ENCODE results near the gene KIF23. TPM values are rescaled to one million over a fixed set of nuclear protein-coding genes. Genes with fewer than 3 reads are reported as not detected.

The KIF23 gene
- total RNA-seq, 2 donors from 2014 or later: 9.5 to 38.3 TPM

DNA sequence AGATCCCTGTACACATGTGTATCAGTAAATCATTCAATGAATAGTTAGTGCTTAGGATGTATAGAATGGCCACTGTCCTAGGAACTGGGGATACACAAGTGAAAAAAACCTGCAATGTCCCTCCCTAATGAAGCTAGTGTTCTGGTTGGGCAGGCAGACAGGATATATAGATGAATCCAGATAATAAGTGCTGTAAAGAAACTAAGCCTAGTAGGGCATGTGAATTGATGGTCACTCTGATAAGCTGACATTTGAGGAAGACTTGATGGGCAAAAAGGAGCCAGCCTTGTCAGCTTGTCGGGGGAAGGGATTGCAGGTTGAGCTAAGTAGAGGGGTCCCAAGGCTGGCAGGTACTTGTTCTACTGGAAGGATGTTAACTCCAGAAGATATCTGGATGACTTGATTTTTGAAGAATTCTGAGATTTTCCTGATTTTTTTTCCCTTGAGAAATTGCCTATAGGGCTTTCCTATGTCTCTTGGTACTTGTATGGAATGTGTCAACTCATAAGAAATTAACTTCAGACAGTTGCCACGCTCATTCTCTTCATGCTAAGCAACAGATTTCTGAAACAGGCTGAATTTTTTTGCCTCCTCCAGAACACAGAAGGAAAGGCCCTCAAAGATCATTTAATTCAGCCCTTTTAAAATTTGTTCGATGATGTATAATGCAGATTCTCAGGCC, 6.3 kb upstream of the KIF23 start:
- no peaks in the 10 kb centered on the region for H3K36me3 ChIP-seq
- no peaks in the 10 kb centered on the region for H3K9me3 ChIP-seq
- H3K4me1 ChIP-seq: no peaks in the 10 kb centered on the region
- H3K27ac ChIP-seq: no peak overlapping the region
- no peak overlapping the region for H3K9ac ChIP-seq (ENCODE audit: low read depth in 2 of 2, low read length in 2 of 2)
- H3K27me3 ChIP-seq: no peaks in the 10 kb centered on the region
- H3K4me3 ChIP-seq: no peak overlapping the region
- no peak for DNase-seq
- intact Hi-C loops (cut with DNase I): no loop called here
- TF ChIP-seq, protein P1, sequence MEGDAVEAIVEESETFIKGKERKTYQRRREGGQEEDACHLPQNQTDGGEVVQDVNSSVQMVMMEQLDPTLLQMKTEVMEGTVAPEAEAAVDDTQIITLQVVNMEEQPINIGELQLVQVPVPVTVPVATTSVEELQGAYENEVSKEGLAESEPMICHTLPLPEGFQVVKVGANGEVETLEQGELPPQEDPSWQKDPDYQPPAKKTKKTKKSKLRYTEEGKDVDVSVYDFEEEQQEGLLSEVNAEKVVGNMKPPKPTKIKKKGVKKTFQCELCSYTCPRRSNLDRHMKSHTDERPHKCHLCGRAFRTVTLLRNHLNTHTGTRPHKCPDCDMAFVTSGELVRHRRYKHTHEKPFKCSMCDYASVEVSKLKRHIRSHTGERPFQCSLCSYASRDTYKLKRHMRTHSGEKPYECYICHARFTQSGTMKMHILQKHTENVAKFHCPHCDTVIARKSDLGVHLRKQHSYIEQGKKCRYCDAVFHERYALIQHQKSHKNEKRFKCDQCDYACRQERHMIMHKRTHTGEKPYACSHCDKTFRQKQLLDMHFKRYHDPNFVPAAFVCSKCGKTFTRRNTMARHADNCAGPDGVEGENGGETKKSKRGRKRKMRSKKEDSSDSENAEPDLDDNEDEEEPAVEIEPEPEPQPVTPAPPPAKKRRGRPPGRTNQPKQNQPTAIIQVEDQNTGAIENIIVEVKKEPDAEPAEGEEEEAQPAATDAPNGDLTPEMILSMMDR (IDR thresholded peaks at IDR 0.05): no peak

DNA sequence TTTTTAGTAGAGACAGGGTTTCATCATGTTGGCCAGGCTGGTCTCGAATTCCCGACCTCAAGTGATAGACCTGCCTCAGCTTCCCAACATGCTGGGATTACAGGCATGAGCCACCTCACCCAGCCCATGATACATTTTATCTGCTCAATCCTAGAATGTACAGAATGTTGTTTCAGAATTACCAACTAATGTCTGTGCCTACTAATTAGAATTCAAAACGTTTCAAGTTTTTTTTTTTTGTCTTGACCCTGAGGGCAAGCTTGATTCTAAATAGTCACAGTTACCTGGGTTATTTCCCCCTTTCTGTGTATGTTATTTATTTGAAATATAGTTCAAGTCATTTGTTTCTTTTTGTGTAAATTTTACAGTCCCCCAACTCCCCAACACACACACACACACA, 5.3 kb upstream of the KIF23 start:
- Histone ChIP-seq H3K9me3 (no peaks in the 10 kb centered on the region), H3K4me3 (no peak overlapping the region), H3K4me1 (no peaks in the 10 kb centered on the region), H3K27me3 (no peaks in the 10 kb centered on the region), H3K27ac (no peak overlapping the region), H3K9ac (ENCODE audit: low read depth in 2 of 2, low read length in 2 of 2) (no peak overlapping the region), H3K36me3 (no peaks in the 10 kb centered on the region)
- DNase-seq: no peak
- intact Hi-C loops (cut with DNase I): no loop called here
- TF ChIP-seq, protein P1 (IDR thresholded peaks at IDR 0.05): no peak

DNA sequence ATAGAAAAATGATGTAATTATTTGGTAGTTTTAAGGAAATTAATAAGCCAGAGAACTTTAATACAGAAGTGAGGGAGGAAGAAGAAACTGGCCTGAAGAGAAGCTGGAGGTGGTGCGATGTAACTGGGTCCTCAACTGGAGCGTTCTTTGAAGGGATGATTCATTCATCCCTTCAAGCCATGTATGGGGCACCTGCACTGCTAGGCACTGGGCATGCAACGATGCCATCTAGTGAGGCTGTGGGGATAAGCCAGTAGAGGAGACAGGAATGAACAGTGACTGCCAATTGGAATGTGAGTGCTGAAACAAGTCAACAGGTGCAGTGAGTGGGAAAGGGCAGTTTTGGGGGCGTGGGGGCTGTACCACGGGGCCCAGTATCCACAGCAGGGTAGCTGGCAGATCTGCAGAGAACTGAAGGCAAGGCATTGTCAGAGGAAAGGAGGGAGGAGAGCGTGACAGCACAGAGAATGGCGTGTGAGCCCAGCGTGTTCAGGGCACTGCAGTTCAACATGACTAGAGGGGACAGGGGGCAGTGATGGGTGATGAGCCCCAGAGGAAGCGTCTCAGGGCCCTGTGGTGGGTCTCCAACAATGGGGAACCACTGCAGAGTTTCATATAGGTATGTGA, 3.8 kb upstream of the KIF23 start:
- Histone ChIP-seq H3K9me3 (no peaks in the 10 kb centered on the region), H3K4me1 (no peaks in the 10 kb centered on the region), H3K36me3 (no peaks in the 10 kb centered on the region), H3K27me3 (no peaks in the 10 kb centered on the region), H3K9ac (ENCODE audit: low read depth in 2 of 2, low read length in 2 of 2) (no peak overlapping the region), H3K27ac (no peak overlapping the region), H3K4me3 (no peak overlapping the region)
- intact Hi-C loops (cut with DNase I): no loop called here
- TF ChIP-seq, protein P1 (IDR thresholded peaks at IDR 0.05): no peak
- no peak for DNase-seq

DNA sequence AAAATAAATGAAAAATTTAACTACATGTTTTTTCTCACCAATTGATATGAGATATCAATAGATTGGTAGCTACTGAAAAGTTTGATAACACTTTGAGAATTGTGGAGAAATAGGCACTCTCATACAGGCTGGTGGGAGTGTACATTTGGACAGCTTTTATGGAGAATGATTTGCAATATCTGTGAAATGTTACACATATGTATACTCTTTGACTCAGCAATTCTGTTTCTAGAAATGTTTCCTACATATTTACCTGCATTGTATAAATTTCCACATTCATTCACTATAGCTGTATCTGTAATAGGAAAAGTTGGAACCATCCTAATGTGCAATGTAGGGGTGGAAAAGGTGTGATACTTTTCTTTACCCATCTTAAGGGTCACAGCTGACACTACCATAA, 1.9 kb upstream of the KIF23 start:
- TF ChIP-seq, protein P1 (IDR thresholded peaks at IDR 0.05): no peak
- no peaks in the 10 kb centered on the region for H3K9me3 ChIP-seq
- no peaks in the 10 kb centered on the region for H3K4me1 ChIP-seq
- no peak for DNase-seq
- intact Hi-C loops (cut with DNase I): no loop called here
- no peak overlapping the region for H3K9ac ChIP-seq (ENCODE audit: low read depth in 2 of 2, low read length in 2 of 2)
- no peak overlapping the region for H3K4me3 ChIP-seq
- no peaks in the 10 kb centered on the region for H3K36me3 ChIP-seq
- no peaks in the 10 kb centered on the region for H3K27me3 ChIP-seq
- H3K27ac ChIP-seq: no peak overlapping the region

DNA sequence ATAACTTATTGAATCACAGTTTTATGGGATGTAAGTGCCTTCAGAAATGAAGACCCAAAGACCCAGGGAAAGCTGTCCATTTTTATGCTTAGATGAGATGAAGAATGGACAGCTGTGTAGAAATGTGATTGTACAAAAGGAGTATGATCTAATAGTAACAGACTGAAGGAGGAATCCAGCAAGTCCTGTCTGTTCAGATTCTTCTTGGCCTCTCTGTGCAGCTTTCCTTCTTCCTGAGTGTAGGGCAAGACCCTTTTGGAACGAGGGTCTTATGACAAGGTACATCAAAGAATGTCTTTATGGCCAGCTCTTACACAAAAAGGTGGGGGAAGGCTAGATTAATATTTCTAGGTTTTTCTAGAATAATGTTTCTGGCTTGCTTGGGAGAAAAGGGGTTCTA, 1.4 kb upstream of the KIF23 start:
- TF ChIP-seq, protein P1 (IDR thresholded peaks at IDR 0.05): no peak
- no peak for DNase-seq
- H3K9ac ChIP-seq (ENCODE audit: low read depth in 2 of 2, low read length in 2 of 2): no peak overlapping the region
- no peaks in the 10 kb centered on the region for H3K36me3 ChIP-seq
- intact Hi-C loops (cut with DNase I): no loop called here
- no peak overlapping the region for H3K4me3 ChIP-seq
- H3K9me3 ChIP-seq: no peaks in the 10 kb centered on the region
- H3K27ac ChIP-seq: no peak overlapping the region
- H3K27me3 ChIP-seq: no peaks in the 10 kb centered on the region
- H3K4me1 ChIP-seq: no peaks in the 10 kb centered on the region
